Upper lobe of left lung (tissue), 4 donors: ENCODE data around the gene FLT3LG.

Experiments used
- CTCF ChIP-seq, 6 experiments: fragments of 450-650 bp in 4 of 6; fragments of 200-600 bp in 2 of 6; sonication (generic) in 2 of 6; IDR thresholded peaks; one replicate each; pipeline ENCODE4 v1.5.1; 2016 to 2019; ENCODE audit warnings: antibody characterized with exemption in 6 of 6
- POLR2A ChIP-seq, 4 donors: fragments of 450-650 bp; IDR thresholded peaks; one replicate each; pipeline ENCODE4 v1.5.1; 2016 to 2017; ENCODE audit warnings: antibody characterized with exemption in 4 of 4, mild to moderate bottlenecking in 2 of 4
- POLR2AphosphoS5 ChIP-seq, 2 donors: sonication (generic); formaldehyde crosslinking; IDR thresholded peaks; one replicate each; pipeline ENCODE4 v1.5.1; 2017; ENCODE audit warnings: antibody characterized with exemption in 2 of 2

- TF ChIP-seq POLR2A (IDR thresholded peaks at IDR 0.05), result no peak
- no peak for TF ChIP-seq CTCF (IDR thresholded peaks at IDR 0.05)
- no peak for TF ChIP-seq POLR2AphosphoS5 (IDR thresholded peaks at IDR 0.05)
Measured at GRCh38 chr19:49433240-49433901, 40.6 kb upstream of the FLT3LG start.
